Testis (tissue), 2 donors: ENCODE results near the gene MGAT5.

ENCODE experiments used
- CTCF ChIP-seq, 3 experiments: fragments of 450-650 bp in 2 of 3; fragments of 200-600 bp in 1 of 3; sonication (generic) in 1 of 3; IDR thresholded peaks; one replicate each; pipeline ENCODE4 v1.5.1; 2016 to 2019; ENCODE audit warnings: antibody characterized with exemption in 3 of 3, mild to moderate bottlenecking in 2 of 3, moderate library complexity in 1 of 3
- POLR2A ChIP-seq: fragments of 450-650 bp; IDR thresholded peaks from one replicate; pipeline ENCODE4 v1.6.1; 2017; ENCODE audit warnings: antibody characterized with exemption, mild to moderate bottlenecking, moderate library complexity

DNA sequence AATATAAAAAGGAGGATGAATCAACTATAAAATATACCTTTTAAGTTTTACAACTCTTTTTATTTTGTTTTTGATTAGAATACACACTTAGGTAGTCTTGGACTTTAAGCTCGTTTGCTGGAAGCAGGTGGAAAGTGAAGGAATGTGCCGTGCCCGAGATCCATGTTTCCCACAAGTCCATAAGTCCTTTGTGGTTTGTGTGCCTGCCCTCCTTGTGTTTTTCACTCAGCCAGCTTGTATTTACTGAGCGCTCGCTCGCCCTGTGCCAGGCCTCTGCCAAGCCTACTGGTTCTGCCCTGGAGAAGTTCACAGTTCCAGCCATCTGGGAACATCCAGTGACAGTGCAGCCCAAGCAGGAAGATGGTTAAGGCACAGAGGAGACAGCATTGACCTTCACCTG lies 142.6 kb downstream of the MGAT5 start:
- TF ChIP-seq CTCF (IDR thresholded peaks at IDR 0.05) = no peak
- TF ChIP-seq POLR2A = no peak
